Eye (tissue), 1 donor: ENCODE results near the gene AP1S1.
"Not testable (repeated sequence)": the region's sequence is repeated elsewhere in the genome, so short reads cannot be mapped to it uniquely, and the experiment has no call there.

Experiments used
- DNase-seq: peaks from one replicate; pipeline ENCODE4 v3.0.0-alpha.2; 2015

Gene AP1S1

DNA sequence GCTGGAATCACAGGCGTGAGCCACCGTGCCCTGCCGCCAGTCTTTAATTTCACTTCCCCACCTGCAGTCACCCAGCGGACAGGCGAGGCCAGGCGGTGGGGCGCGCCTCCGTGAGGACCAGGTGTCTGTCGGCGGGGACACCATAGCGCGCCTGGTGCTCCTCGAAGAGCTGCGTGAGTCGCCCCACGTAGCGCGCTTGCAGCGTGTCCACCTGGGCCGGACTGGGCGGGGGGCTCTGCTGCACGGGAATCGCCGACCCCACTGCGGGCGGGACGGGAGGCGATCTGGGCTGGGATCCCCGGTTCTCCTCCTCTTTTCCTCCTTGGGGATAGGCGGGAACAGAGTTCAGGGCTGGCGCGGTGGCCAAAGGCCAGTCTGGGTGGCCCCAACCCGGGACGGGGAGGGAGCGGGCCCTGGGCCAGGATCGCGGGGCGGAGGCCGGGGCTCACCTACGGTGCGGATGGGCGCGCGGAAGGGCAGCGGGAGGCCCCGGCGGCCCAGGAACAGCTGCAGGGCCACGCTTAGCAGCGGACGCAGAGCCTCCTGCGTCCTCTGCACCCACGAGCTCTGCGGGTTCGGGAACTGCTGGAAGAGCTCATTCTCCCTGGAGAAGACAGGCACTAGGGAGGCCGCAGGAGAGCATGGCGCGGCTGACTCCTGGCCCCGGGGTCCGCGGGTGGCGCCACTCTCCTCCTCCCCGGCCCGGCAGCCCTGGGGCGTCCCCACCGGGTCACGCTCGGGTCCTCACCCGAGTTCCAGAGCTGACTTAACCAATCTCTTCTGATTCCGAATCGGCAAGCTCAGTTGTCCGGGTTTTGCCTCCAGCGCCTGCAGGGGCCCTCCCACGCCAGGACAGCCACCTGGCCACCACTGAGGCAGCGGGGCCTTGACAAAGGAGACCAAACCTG lies 47.7 kb downstream of the AP1S1 start:
- peak; percentile 20 for DNase-seq

DNA sequence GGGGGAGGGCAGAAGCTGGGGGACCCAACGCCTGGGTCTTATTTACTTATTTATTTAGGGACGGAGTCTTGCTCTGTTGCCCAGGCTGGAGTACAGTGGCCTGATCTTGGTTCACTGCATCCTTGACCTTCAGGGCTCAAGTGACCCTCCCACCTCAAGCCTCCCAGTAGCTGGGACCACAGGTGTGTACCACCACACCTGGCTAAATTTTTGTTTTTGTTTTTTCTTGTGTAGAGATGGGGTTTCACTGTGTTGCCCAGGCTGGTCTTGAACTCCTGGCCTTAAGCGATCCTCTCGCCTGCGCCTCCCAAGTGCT lies 48.3 kb downstream of the AP1S1 start:
- no peak for DNase-seq

GRCh38 chr7:101203740-101204738 lies 49.8 kb downstream of the AP1S1 start:
- DNase-seq: not testable (repeated sequence)

GRCh38 chr7:101205901-101206664 lies 51.8 kb downstream of the AP1S1 start:
- no peak for DNase-seq

GRCh38 chr7:101206665-101207042 lies 52.4 kb downstream of the AP1S1 start:
- no peak for DNase-seq

DNA sequence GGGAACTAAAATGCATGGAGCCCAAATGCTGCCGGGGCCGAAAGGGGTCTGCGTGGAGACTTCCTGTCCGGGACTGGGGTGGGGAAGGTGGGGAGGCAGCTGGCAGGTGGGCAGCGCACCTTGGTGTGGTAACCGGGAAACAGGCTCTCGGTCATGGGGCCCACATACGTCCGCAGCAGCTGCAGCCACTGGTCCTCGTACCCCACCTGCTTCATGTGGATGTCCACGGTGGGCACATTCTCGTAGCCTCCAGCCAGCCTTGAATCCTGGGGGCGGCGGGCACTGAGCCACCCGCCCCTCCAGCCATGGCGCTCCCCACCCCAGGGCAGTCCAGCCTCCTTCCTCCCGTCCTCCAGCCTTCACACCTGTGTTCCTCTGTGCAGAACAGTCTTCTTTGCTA lies 53.2 kb downstream of the AP1S1 start:
- no peak for DNase-seq

DNA sequence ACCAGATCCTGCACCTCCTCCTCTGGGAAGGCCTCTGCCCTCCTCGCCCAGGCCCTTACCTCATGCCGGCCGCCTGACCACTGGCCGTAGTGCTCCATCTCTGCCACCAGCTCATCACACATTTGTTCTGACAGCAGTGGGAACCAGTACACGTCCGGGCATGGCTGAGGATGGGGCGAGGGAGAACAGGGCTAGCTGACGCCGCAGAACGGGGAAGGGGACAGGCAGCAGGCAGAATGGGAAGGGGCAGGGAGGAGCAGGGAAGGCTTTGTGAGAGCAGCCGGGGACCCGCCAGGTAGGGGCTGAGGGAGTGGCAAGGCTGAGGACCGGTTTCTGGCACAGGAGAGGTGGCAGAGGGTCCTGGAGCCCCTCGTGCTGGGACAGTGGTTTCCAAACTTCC lies 54.5 kb downstream of the AP1S1 start:
- DNase-seq: no peak

DNA sequence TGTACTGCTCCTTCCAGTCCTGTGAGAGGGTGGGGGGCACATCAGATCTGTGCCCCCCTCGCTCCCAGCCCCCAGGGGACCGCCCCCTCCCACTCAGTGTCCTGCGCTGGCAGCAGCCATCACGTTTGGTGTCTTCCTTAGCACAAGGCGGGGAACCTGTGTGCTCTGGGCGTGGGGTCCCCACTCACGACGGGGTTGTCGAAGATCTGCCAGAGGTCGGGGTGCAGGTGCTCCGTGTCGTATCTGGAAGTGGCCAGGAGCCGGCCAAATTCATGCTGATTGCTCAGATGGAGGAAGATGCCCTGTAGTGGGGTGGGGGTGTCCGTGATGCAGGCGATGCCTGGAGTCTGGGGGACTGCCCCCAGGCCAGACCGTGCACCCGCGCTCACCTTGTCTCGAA lies 55.9 kb downstream of the AP1S1 start:
- DNase-seq: no peak
